K562 (cell line): Measurements from ENCODE around the gene KCND2. TPM values are rescaled to one million over a fixed set of nuclear protein-coding genes. Genes with fewer than 3 reads are reported as not detected.

Experiments used
- ATAC-seq: fragments of 200-7000 bp; cut with Tn5 transposase; 3 replicates; pipeline ENCODE4 v1.9.1; 2020; ENCODE audit warnings: moderate library complexity
- BruUV-seq: library from RNA; stranded (reverse); fragments of 400-500 nt; replicated peaks from 2 replicates; lab custom pipeline; 2021; lab: Mats Ljungman, UMichigan
- CTCF ChIA-PET: fragments of 300-600 bp; formaldehyde crosslinking; extraction: SDS; loops from one replicate; lab custom pipeline; 2021; ENCODE audit warnings: low intra/inter-chr PET ratio; lab: Yijun Ruan, JAX
- POLR2A ChIA-PET: fragments of 300-600, 350-650 bp; sonication (Branson Sonifier 250); formaldehyde crosslinking; extraction: SDS; loops from one replicate; lab custom pipeline; 2021; ENCODE audit warnings: antibody characterized with exemption, inconsistent platforms; lab: Yijun Ruan, JAX
- DNase-seq, 4 experiments: peaks; one replicate each; pipeline versions ENCODE4 v3.0.0 to v3.0.0-alpha.2; 2011 to 2018; ENCODE audit warnings: low spot score in 3 of 4, mixed read lengths in 3 of 4; ENCODE audit errors: extremely low read depth in 1 of 4
- FAIRE-seq: peaks from 2 replicates; lab custom pipeline; 2011; peaks lifted over from hg19 to GRCh38; lab: Jason Lieb, UNC
- H2AFZ ChIP-seq: 2 replicates; pipeline ENCODE4 v1.6.0; 2011; ENCODE audit warnings: low read depth, low read length, control low read depth, inconsistent platforms
- H3K27ac ChIP-seq: fragments of 200-600 bp; 3 replicates; pipeline ENCODE4 v1.8.0; 2011; ENCODE audit warnings: low read depth, mild to moderate bottlenecking, control low read depth, inconsistent platforms, low read length, moderate library complexity, mixed read lengths; ENCODE audit errors: extremely low read depth
- H3K27me3 ChIP-seq, 2 experiments: fragments of 300-600 bp in 1 of 2; 2 replicates in 1 of 2; 3 replicates in 1 of 2; pipeline versions ENCODE4 v1.6.0 to v1.8.0; 2011; ENCODE audit warnings: inconsistent platforms in 2 of 2, low read length in 2 of 2, mild to moderate bottlenecking in 1 of 2, mixed read lengths in 1 of 2, moderate library complexity in 1 of 2; ENCODE audit not compliant: control insufficient read depth in 2 of 2, insufficient read depth in 2 of 2
- H3K36me3 ChIP-seq: fragments of 300-600 bp; 3 replicates; pipeline ENCODE4 v1.8.0; 2011; ENCODE audit warnings: mild to moderate bottlenecking, low read length, inconsistent platforms; ENCODE audit not compliant: control insufficient read depth, insufficient read depth
- H3K4me1 ChIP-seq, 2 experiments: fragments of 200-600 bp in 1 of 2; replicated peaks in 1 of 2; 2 replicates in 1 of 2; 3 replicates in 1 of 2; pipeline versions ENCODE4 v1.5.1 to v1.8.0; 2011; ENCODE audit warnings: inconsistent platforms in 2 of 2, low read length in 2 of 2, mild to moderate bottlenecking in 1 of 2, mixed read lengths in 1 of 2, moderate library complexity in 1 of 2; ENCODE audit not compliant: control insufficient read depth in 2 of 2, insufficient read depth in 2 of 2
- H3K4me2 ChIP-seq: 2 replicates; pipeline ENCODE4 v1.6.1; 2011; ENCODE audit warnings: low read length, control low read depth, inconsistent platforms, mixed read lengths; ENCODE audit not compliant: insufficient read depth
- H3K4me3 ChIP-seq: fragments of 200-600 bp; sonication (generic), shearing (Covaris generic); 2 replicates; pipeline ENCODE4 v1.5.1; 2016; ENCODE audit warnings: control low read depth, inconsistent platforms
- H3K79me2 ChIP-seq: fragments of 200-600 bp; 3 replicates; pipeline ENCODE4 v1.8.0; 2011; ENCODE audit warnings: low read length, inconsistent platforms; ENCODE audit not compliant: control insufficient read depth, insufficient read depth
- H3K9ac ChIP-seq, 2 experiments: 2 replicates each; pipeline versions ENCODE4 v1.6.0 to v1.6.1; 2011; ENCODE audit warnings: low read depth in 2 of 2, low read length in 2 of 2, control low read depth in 1 of 2, inconsistent platforms in 1 of 2, mild to moderate bottlenecking in 1 of 2, mixed read lengths in 1 of 2; ENCODE audit not compliant: insufficient read depth in 1 of 2
- H3K9me1 ChIP-seq: one replicate; pipeline ENCODE4 v1.6.0; 2011; ENCODE audit warnings: inconsistent platforms, mild to moderate bottlenecking, low read length, moderate library complexity; ENCODE audit not compliant: control insufficient read depth, insufficient read depth
- H3K9me3 ChIP-seq: replicated peaks from 2 replicates; pipeline ENCODE4 v1.5.1; 2011; ENCODE audit warnings: low read depth, low read length, inconsistent platforms; ENCODE audit not compliant: control insufficient read depth, insufficient read depth
- H4K20me1 ChIP-seq: replicated peaks from 2 replicates; pipeline ENCODE4 v1.6.1; 2011; ENCODE audit warnings: low read length, inconsistent platforms, mixed read lengths; ENCODE audit not compliant: control insufficient read depth, insufficient read depth
- ARID2 ChIP-seq: fragments of 450-650 bp; IDR thresholded peaks from 2 replicates; pipeline ENCODE4 v1.6.1; 2017; ENCODE audit warnings: antibody characterized with exemption, mild to moderate bottlenecking
- ATF6 ChIP-seq: sonication (generic); formaldehyde crosslinking; IDR thresholded peaks from 2 replicates; pipeline ENCODE4 v1.4.0; 2020; ENCODE audit warnings: mild to moderate bottlenecking, missing genetic modification reagents
- FOXK1 ChIP-seq: sonication (generic); formaldehyde crosslinking; IDR thresholded peaks from 2 replicates; pipeline ENCODE4 v1.8.0; 2022; ENCODE audit warnings: missing genetic modification reagents, mild to moderate bottlenecking, borderline replicate concordance
- GABPB2 ChIP-seq: fragments of 250-450 bp; sonication (Bioruptor Pico); conservative IDR thresholded peaks from 2 replicates; pipeline ENCODE4 v1.5.1; 2021; ENCODE audit warnings: mild to moderate bottlenecking
- JUN ChIP-seq, 2 experiments: sonication (generic) in 1 of 2; formaldehyde crosslinking in 1 of 2; IDR thresholded peaks; 2 replicates each; pipeline versions ENCODE4 v1.6.1 to v1.8.0; 2012 to 2022; ENCODE audit warnings: borderline replicate concordance in 2 of 2, mild to moderate bottlenecking in 2 of 2, improper control_type of control experiment in 1 of 2, low read depth in 1 of 2, low read length in 1 of 2, missing genetic modification reagents in 1 of 2
- MITF ChIP-seq: IDR thresholded peaks from 2 replicates; pipeline ENCODE4 v1.6.1; 2014; ENCODE audit warnings: antibody characterized with exemption
- NBN ChIP-seq: fragments of 450-650 bp; IDR thresholded peaks from 2 replicates; pipeline ENCODE4 v1.6.1; 2016; ENCODE audit warnings: low read depth, mild to moderate bottlenecking
- NFRKB ChIP-seq: fragments of 450-650 bp; IDR thresholded peaks from 2 replicates; pipeline ENCODE4 v1.6.1; 2016; ENCODE audit warnings: low read depth
- SREBF2 ChIP-seq: sonication (generic); formaldehyde crosslinking; IDR thresholded peaks from 2 replicates; pipeline ENCODE4 v1.4.0; 2020; ENCODE audit warnings: mild to moderate bottlenecking, missing genetic modification reagents
- ZNF134 ChIP-seq: fragments of 250-450 bp; sonication (Bioruptor Pico); conservative IDR thresholded peaks from 2 replicates; pipeline ENCODE4 v1.4.0; 2020
- WGBS: fragments of 100-300 bp; shearing (Covaris generic); methylation state at CpG from one replicate; pipeline ENCODE4 v1.1.6; 2016; ENCODE audit warnings: low coverage, mixed read lengths; ENCODE audit not compliant: insufficient coverage; ENCODE audit errors: missing lambda C conversion rate; 5-methylcytosine and 5-hydroxymethylcytosine counted together
- in situ Hi-C: fragments of 300-500 bp; cut with MboI; formaldehyde crosslinking; loops from 4 replicates; pipeline ENCODE4 v1.15.0; 2018; ENCODE audit warnings: inconsistent platforms, mixed read lengths
- intact Hi-C: fragments of 100-400 bp; cut with micrococcal nuclease; formaldehyde crosslinking; loops from 2 replicates; pipeline ENCODE4 v1.14.2; 2022
- polyA plus RNA-seq, 8 experiments: library from polyadenylated mRNA; depleted of rRNA in 4 of 8; stranded (reverse) in 5 of 8; unstranded in 3 of 8; fragments of >200 nt; fragmentation: Nextera tagmentation in 2 of 8; fragmentation: Illumina TruSeq in 1 of 8; extraction: Ambion mirVana in 2 of 8; extraction: Trizol in 1 of 8; gene quantifications; 2 replicates each; pipeline versions ENCODE4 v1.2.1 to v1.2.3, GENCODE V29; 2011 to 2014; ENCODE audit warnings: inconsistent platforms in 1 of 8, missing spikeins in 1 of 8
- total RNA-seq, 7 experiments: library from RNA; depleted of rRNA in 6 of 7; stranded (reverse); fragments of >200 nt in 6 of 7; fragmentation: Illumina TruSeq in 2 of 7; extraction: Trizol in 2 of 7; gene quantifications; 2 replicates each; pipeline versions ENCODE4 v1.2.1 to v1.2.3, GENCODE V29; 2011 to 2021; ENCODE audit warnings: low replicate concordance in 1 of 7
- TF ChIP-seq, protein P1 (sequence below): sonication (generic); formaldehyde crosslinking; IDR thresholded peaks from 2 replicates; pipeline ENCODE4 v1.8.0; 2022; ENCODE audit warnings: mild to moderate bottlenecking, missing genetic modification reagents
- TF ChIP-seq, protein P2 (sequence below): fragments of 450-650 bp; IDR thresholded peaks from 2 replicates; pipeline ENCODE4 v1.6.1; 2017; ENCODE audit warnings: antibody characterized with exemption

Gene KCND2
- total and polyA plus RNA-seq, 9 of the 15 experiments (the other 6 are each of a cell fraction or from before 2014, with no cell fraction given), result 0.03 to 0.12 TPM; not detected in 7

GRCh38 chr7:120320218-120320961 lies 47.4 kb downstream of the KCND2 start:
- CTCF ChIA-PET, result no interaction called here
- TF ChIP-seq, protein P1, sequence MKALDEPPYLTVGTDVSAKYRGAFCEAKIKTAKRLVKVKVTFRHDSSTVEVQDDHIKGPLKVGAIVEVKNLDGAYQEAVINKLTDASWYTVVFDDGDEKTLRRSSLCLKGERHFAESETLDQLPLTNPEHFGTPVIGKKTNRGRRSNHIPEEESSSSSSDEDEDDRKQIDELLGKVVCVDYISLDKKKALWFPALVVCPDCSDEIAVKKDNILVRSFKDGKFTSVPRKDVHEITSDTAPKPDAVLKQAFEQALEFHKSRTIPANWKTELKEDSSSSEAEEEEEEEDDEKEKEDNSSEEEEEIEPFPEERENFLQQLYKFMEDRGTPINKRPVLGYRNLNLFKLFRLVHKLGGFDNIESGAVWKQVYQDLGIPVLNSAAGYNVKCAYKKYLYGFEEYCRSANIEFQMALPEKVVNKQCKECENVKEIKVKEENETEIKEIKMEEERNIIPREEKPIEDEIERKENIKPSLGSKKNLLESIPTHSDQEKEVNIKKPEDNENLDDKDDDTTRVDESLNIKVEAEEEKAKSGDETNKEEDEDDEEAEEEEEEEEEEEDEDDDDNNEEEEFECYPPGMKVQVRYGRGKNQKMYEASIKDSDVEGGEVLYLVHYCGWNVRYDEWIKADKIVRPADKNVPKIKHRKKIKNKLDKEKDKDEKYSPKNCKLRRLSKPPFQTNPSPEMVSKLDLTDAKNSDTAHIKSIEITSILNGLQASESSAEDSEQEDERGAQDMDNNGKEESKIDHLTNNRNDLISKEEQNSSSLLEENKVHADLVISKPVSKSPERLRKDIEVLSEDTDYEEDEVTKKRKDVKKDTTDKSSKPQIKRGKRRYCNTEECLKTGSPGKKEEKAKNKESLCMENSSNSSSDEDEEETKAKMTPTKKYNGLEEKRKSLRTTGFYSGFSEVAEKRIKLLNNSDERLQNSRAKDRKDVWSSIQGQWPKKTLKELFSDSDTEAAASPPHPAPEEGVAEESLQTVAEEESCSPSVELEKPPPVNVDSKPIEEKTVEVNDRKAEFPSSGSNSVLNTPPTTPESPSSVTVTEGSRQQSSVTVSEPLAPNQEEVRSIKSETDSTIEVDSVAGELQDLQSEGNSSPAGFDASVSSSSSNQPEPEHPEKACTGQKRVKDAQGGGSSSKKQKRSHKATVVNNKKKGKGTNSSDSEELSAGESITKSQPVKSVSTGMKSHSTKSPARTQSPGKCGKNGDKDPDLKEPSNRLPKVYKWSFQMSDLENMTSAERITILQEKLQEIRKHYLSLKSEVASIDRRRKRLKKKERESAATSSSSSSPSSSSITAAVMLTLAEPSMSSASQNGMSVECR (CRISPR knock-in tag), result no peak
- TF ChIP-seq, protein P2, sequence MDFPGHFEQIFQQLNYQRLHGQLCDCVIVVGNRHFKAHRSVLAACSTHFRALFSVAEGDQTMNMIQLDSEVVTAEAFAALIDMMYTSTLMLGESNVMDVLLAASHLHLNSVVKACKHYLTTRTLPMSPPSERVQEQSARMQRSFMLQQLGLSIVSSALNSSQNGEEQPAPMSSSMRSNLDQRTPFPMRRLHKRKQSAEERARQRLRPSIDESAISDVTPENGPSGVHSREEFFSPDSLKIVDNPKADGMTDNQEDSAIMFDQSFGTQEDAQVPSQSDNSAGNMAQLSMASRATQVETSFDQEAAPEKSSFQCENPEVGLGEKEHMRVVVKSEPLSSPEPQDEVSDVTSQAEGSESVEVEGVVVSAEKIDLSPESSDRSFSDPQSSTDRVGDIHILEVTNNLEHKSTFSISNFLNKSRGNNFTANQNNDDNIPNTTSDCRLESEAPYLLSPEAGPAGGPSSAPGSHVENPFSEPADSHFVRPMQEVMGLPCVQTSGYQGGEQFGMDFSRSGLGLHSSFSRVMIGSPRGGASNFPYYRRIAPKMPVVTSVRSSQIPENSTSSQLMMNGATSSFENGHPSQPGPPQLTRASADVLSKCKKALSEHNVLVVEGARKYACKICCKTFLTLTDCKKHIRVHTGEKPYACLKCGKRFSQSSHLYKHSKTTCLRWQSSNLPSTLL, result no peak
- no peak for TF ChIP-seq NFRKB
- TF ChIP-seq ATF6 (CRISPR knock-in tag), result no peak
- no peak for TF ChIP-seq GABPB2 (CRISPR knock-in tag)
- TF ChIP-seq ZNF134, result no peak
- no peak for TF ChIP-seq JUN (IDR thresholded peaks at IDR 0.05; ENCODE audit: borderline replicate concordance, low read depth, low read length)
- TF ChIP-seq JUN (CRISPR knock-in tag; IDR thresholded peaks at IDR 0.05; ENCODE audit: borderline replicate concordance), result no peak
- no peak for TF ChIP-seq FOXK1
- no peak for TF ChIP-seq NBN
- no peak for TF ChIP-seq SREBF2
- no peak for TF ChIP-seq ARID2
- TF ChIP-seq MITF, result no peak

More at GRCh38 chr7:120320218-120320961, 47.4 kb downstream of the KCND2 start:
- H3K9me1 ChIP-seq, result no peaks in the 10 kb centered on the region
- H3K4me2 ChIP-seq, result no peak overlapping the region
- H3K79me2 ChIP-seq, result no peaks in the 10 kb centered on the region
- ATAC-seq (no peak), FAIRE-seq (no peak), DNase-seq (no peak)
- POLR2A ChIA-PET, result no interaction called here
- H3K9me3 ChIP-seq, result no peaks in the 10 kb centered on the region; the same call in 1 of the 2 replicates
- in situ Hi-C loops (no loop called here), intact Hi-C loops (no loop called here)
- no peaks in the 10 kb centered on the region for H4K20me1 ChIP-seq
- H3K9ac ChIP-seq, result no peak overlapping the region
- H3K4me3 ChIP-seq, result no peak overlapping the region
- H3K4me1 ChIP-seq, result no peaks in the 10 kb centered on the region
- no peak overlapping the region for H2AFZ ChIP-seq
- no peak overlapping the region for H3K27ac ChIP-seq
- no peaks in the 10 kb centered on the region for H3K27me3 ChIP-seq
- WGBS, result 0% methylated on average over 3 of the region's 3 CpGs
- no TSS peak for BruUV-seq
- no peaks in the 10 kb centered on the region for H3K36me3 ChIP-seq
